NCI-H82 (cell line): Measurements from ENCODE around the gene EMC8.
A peak's percentile ranks its signal among the peaks of the same experiment; 100 is the strongest.
"Not testable (repeated sequence)": the region's sequence is repeated elsewhere in the genome, so short reads cannot be mapped to it uniquely, and the experiment has no call there.

Experiments used
- DNase-seq: peaks from one replicate; lab custom pipeline; 2025; lab: John Stamatoyannopoulos, UW

The EMC8 gene

DNA sequence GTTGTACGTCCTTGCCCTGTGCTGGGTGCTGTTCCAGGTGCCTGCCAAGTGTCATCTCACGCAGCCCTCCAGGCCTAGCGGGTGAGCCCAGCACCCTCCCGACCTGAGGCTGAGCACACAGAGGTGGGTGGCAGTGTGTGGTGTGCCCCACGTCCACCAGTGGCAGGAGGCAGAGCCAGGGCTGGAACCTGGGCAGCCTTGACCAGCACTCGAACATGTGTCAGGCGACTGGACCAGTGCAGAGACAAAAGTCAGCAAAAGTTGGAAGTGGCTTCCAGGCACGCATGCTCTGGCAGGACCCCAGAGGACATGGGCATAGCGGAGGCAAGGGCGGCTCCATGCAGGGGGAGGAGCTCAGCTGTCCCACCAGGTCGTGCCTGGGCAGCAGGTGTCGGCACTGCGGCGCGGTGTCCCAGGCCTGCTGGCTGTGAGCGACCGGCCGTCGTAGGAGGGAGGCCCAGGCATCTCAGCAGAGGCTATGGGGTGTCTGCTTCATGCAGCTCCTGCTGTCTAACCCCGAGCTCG is 35.9 kb upstream of the EMC8 start:
- no peak for DNase-seq

DNA sequence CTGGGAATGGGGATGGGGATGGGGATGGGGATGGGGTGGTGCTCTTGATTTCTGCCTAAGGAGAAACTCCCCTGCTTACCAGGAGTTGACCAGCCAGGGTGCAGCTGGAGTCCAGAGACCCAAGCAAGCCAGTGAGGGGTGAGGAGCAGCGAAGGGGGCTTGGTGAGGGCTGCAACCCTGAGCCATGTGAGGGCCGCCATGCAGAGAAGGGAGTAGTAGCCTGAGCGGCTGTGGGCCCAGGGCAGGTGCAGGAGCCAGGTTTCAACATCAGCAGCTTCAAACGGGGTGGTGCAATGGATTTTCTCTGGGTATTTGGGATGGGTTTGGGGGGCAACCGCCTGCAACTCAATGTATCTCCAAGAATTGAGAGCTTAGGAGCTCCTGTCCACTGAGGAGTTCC is 35.4 kb upstream of the EMC8 start:
- no peak for DNase-seq

DNA sequence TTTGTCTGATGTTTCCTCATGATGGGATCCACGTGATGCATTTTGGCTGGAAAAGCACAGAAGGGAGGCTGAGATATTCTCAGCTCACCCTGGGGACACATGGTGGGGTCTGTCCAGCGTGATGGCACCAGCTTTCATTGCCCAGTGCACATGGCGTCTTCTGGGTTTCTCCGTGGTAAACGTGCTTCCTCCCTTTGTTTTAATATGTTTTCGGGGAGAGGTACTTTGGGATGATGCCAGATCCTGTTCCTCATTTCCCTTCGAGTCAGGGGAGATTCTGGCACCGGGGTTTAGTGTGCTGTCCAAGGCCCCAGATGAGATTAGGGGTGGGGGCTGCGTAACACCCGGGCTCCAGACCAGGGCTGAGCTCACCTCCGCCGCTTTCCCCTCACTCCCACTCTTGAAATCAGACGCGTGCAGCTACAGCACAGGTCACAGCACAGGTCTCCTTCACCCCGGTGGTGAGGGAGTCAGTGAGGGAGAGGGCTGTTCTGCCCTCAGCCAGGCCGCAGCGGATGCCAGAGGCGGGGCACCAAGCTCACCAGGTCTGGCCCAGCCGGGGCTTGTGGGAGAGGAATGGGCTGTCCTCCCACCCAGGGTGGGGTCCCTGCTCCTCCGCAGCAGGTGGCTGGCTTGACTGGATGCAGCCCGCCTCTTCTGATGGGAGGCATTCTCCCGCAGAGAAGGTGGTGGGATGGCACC is 34.0 kb upstream of the EMC8 start:
- no peak for DNase-seq

DNA sequence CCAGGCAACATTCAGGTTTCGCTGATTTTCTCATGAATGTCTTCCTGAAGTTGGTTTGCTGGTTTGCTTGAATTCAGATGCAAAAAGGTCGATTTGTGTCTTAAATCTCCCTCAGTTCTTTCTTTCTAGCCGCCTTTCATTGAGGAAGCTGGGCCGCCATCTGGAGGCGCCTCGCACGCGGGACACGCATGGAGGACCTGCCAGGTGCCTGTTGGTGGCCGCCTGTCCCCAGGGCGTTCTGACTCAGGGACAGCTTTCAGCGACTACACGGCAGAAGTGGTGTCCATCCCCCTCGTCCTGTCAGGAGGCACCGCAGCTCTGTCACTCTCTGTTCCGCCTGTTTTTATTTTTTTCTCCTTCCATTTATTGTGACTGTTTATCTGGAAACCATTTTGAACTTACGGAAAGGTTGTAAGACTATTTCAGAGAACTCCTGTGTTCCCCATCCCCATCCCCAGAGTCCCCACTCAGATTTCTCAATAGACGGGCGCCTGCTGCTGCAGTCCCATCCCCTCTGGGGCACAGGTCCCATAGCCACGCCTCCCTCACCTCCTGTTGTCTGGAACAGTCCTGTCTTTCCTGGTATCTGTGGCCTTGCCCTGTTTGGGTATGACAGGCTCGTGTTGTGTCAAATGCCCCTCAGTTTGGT is 33.4 kb upstream of the EMC8 start:
- DNase-seq: no peak

DNA sequence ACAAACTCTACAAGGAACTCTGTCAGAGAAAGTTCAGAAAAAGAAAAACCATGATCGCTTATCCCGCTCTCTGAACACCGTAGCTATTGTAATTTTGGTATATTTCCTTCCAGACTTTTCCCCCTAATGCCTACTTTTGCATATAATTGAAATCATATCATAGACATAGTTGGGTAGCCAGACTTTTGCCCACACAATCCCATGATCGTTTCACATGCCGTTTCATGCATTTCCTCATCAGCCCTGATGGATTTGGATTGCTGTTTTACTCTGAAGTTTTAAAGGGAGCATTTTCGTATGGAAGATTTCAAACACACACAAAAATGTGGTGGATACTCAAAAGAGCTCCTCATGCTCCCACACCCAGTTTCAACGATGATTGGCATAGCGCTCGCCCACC is 31.5 kb upstream of the EMC8 start:
- DNase-seq: no peak

DNA sequence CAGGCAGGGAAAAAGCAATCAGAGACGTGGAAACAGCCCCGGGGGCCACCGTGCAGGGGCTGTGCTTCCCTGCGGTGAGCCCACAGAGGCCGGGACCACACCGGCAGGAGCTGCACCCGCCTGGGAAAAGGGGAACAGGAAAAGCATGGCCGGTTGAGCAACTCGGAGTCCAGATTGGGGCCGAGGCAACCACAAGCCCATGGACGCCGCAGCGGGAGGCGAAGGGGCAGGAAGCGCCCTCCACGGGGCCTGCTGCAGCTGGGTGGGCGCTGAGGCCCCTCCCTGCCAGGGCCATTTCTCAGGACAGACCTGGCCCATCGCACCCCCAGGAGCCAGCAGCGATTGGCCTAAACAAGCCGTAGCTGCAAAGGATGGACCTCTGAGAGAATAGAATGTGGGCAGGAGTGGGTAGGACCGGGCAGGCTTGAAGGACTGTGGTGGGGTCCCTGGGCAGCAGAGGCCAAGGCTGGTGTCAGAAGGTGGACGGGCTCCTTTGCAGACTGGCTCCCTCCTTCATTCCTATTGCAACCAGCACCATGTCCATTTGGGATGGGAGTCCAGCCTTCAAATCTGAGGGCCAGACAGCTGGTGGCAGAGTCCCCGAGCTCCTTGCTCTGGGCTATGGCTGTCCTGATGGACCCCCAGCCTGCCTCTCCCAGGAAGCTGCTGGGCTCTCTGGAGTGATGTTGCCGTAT is 30.6 kb upstream of the EMC8 start:
- no peak for DNase-seq

DNA sequence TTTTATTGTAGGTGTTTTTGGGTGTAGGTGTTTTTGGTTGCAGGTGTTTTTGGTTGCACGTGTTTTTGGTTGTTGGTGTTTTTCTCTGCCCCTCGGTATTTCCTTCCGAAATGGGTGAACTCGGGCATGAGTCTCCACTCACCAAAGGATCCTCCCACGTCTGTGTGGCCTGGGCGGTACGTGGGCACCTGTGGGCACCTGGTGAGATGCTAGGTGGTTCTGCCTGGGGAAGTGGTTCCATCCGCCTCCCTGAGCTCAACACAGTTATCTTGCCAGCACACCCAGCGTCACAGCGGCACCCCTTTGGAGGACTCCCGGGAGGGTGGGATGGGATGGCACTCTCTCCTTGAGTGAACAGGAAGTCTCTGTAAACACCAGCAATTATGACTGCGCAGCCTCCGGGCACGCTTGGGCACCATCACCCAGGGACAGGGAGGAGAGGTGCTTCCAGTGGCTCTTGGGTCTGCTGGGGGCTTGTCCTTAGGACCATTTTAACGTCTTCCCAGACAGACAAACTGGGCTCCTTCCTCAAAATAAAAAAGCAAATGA is 29.9 kb upstream of the EMC8 start:
- DNase-seq: no peak

DNA sequence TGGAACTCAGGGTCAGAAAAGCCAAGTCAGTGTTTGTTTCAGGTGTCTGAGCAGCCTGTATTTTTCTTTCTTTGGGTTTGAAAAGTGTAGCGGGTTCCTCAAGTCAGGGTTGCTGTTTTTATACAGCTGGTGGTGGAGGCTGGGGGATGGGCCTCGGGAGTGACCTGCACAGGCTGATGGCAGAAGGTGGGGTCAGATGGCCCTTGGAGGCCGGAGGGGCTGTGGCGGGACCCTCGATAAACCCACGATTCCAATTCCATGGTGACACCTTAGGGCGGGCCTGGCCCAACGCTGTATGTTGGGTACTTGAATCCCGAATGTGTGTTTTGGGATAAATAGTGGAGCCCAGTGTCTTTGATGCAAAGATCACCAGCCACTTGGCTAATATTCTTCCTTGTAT is 28.8 kb upstream of the EMC8 start:
- no peak for DNase-seq

DNA sequence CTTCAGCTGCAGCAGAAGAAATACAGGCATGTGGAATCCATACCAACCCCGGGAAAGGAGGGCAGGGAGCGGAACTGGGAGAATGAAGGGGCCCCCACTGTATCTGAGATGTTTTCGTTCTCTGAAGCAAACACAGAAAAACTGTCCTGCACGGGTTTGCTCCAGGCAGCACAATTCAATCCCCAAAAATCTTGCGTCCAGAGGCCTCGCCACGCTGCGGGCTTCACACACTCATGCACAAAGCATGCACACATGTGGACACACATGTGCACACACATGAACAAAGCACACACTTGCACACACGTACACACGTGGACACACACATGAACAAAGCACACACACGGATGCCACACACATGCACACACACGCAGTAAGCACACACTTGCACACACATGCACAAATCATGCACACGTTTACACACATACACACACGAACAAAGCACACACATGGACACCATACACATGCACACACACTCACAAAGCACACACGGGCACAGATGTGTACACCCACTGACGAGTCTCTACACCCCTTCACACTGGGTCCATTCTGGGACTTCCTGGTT is 27.4 kb upstream of the EMC8 start:
- DNase-seq: no peak

DNA sequence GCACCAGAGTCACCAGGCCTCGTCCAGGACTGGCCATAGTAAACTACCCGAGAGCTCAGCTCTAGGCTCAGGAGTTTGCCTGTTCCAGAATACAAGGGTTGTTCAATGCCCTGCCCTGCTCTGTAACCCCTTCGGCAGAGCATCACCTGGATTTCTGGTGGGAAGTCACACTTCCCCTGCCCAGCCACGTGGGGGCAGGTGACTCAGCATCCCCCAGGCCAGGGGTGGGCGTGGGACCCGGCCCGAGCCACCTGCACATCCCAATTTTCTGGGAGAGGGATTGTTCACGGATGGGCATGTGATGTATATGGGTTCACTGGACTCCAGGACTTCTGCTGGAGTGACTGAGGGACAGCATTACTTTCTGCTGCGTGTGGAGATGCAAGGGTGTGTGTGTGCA is 26.0 kb upstream of the EMC8 start:
- DNase-seq: no peak

DNA sequence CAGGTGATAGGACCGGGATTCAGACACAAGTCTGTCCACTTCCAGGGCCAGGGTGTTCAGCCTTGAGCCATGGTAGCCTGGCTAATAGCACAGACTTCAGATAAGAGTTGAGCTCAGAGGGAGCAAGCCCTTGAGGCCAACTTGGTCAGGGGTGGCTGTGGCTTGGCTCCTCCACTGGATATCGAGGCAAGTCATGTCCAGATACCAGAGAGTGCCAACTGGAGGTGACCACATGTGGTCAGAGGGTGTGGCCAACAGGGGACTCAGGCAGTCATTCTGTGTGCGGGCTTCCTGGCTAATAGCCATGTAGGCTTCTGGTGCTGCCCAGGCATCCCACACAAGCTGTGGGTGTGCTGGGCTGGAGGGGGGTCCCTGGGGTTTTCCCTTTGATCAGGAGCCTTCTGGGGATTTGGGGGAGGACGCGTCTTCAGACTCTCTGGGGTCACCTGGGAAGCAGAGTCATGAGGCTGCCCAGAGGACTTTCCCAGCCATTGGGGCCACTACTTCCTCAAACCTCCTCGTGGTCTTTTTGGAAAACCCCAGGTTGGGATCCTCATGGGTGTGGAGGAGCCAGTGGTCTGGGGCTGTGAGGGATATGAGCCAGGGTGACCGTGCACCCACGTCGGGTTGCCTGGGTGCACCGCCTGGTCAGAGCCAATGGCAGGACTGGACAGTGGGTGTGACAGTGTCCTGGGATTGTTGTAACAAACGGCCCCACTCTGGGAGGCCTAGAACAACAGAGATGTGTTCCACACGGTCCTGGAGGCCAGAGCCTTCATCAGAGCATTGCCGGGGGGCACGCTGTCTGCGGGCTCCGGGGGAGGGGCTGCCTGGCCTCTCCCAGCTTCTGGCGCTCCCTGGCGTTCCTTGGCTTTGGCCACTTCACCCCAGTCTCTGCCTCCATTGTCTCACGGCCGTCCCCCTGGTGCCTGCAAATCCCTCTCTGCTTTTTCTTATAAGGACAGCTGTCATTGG is 25.1 kb upstream of the EMC8 start:
- DNase-seq: no peak

DNA sequence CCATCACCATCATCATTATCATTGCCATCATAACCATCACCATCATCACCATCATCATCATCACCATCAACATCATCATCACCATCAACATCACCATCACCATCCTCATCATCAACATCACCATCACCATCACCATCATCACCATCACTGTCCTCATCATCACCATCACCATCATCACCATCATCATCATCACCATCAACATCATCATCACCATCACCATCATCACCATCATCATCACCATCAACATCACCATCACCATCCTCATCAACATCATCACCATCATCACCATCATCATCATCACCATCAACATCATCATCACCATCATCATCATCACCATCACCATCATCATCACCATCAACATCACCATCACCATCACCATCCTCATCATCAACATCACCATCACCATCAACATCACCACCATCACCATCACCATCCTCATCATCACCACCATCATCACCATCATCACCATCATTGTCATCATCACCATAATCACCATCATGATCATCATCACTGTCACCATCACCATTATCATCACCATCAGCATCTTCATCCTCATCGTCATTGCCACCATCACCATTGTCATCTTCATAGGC is 24.1 kb upstream of the EMC8 start:
- DNase-seq: no peak

DNA sequence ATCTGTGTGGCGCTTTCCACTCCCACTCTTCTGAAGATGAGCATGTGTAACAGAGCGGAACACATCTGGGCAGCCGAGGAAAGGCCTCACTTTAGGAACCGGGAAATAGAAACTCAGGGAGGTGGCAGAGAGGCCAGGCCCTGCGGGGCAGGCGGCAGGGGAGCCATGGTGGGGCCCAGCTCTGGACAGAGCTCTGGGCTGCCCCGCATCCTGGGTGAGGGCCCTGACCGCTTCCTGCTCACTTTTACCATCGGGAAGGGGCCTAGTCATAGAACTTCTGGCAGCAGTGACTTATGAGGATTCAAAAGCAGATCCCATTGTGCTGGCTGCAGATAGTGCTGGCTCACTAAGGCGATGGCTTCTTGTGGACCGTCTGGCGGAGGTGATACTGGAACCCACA is 22.8 kb upstream of the EMC8 start:
- DNase-seq: no peak

DNA sequence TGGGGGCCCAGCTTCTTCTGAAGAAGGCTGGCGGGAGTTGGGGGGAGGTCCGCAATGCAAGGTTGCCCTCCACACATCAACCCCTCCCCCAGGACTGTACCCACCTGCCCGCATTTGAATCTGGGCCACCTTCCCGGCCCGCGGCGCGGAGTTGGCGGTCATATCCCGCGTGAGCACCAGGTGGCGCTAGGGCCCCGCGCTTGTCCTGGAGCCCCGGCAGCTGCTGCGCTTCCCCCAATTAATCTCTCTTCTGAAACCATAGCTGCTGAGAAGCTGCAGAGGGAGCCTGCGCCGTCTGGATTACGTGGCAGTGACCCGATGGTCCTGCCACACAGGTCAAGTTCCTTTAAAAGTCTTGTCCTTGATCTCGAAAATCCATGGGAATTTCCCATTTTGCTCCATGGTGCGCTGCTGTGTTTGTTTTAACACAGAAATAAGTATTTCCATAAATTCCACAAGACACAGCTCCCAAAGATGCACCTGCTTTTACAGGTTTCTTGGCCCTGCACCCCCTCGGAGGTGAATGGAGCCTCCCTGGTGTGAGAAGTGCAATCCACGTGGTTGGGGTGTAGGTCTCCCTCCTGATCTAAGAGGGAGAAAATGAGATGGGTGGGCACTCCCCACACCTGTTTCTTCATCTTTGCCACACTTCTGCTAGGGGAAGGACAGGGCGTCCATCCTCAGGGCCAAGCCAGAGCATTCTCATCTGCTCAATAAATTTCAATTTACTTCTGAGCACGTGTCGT is 22.2 kb upstream of the EMC8 start:
- peak; percentile 85 for DNase-seq

DNA sequence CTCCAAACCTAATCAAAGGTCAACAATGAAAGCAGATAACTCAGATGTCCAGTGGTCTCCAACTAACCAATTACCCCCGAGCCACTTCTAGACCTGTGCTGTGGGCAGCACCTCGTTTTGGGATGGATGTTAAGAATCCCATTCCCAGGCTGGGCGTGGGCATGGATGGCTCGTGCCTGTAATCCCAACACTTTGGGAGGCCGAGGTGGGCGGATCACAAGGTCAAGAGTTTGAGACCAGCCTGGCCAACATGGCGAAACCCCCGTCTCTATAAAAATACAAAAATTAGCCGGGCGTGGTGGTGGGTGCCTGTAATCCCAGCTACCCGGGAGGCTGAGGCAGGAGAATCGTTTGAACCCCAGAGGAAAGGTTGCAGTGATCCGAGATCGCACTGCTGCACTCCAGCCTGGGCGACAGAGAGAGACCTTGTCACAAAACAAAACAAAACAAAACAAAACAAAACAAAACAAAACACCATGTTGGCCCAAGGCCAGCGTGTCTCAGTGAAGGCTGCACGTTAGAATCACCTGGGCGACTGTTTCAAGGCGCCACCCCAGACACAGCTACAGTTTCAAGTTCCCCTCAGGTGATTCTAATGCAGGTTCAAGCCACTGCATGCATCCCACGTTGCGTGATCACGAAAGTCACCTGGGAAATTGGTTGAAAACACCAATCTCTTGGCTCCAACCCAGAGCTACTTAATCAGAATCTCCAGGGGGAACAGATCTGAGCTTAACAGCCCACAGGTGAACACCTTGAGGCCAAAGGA is 21.4 kb upstream of the EMC8 start:
- DNase-seq: no peak

DNA sequence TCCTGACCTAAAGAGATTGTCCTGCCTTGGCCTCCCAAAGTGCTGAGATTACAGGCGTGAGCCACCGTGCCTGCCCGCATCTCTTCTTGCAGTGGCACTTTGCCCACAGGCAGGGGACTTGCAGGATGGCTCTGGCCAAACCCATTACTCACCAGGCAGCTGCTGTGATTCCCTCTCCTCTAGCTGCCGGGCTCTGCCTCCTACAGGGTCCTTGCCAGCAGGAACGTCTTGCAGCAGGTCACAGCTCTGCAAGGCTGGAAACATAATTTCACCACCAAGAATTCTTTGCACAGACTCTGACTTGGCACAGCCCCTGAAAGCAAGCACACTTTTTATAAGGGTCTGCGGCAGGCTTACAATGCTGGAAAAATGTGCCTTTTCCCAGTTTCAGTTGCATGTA is 20.4 kb upstream of the EMC8 start:
- DNase-seq: no peak

DNA sequence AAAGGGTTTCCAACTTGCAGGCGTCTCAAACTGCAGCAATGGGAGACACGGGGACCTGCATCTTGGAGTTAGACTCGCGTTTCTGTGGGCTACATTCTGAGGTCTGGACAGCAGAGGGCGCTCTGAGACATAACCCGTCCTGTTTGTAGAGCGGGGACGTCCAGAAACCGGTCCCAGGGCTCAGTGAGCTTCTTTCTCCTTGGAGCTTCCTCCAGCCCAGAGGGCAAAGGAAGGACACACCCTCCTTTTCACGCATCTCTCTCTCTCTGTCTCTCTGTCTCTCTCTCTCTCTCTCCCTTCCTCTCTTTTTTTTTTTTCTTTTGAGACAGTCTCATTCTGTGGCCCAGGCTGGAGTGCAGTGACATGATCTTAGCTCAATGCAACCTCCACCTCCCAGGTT is 19.9 kb upstream of the EMC8 start:
- peak; percentile 80 for DNase-seq

DNA sequence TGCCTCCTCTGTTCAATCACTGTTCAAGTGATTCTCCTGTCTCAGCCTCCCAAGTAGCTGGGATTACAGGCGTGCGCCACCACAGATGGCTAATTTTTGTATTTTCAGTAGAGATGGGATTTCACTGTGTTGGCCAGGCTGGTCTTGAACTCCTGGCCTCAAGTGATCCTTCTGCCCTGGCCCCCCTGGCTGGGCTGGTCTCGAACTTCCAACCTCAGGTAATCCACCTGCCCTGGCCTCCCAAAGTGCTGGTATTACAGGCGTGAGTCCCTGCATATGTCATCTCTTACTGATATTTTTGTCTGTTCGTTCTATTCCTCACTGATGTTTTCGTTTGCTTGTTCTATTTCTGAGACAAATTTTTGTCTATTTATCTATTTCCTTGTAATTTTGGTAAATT is 17.9 kb upstream of the EMC8 start:
- DNase-seq: not testable (repeated sequence)

DNA sequence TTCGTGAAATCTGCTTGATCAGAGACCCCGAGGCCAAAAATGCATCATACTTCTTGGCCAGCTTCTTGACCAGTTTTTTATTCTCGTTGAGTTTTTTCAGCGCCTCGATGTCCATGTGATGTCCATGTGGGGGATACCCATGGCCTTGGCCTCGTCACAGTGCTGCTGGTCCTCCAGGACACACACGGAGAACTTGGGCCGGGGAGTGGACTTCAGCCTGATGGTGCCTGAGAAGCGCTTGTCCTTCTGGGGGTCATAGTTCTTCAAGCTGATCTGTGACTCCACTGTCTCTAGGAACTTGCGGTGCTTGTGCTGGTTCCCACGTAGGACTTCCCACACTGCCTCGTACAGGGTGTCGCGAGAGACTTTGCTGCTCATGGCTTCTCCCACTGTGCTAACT is 16.8 kb upstream of the EMC8 start:
- no peak for DNase-seq
